ENCODE data around the gene GABBR1.

GRCh38 chr6:29602564-29603361 lies 30.2 kb downstream of the GABBR1 start:
- TF ChIP-seq USF2 (IDR thresholded peaks at IDR 0.05; ENCODE audit: borderline replicate concordance, low read depth, low read length) = no peak
- no peak for TF ChIP-seq IRF3 (IDR thresholded peaks at IDR 0.05; ENCODE audit: low read depth, low read length)
- TF ChIP-seq CTCF (IDR thresholded peaks at IDR 0.05) = peak; percentile 43; the same call in 1 of the 2 replicates
- TF ChIP-seq RFX5 (IDR thresholded peaks at IDR 0.05; ENCODE audit: low read length) = no peak
- TF ChIP-seq SMC3 (IDR thresholded peaks at IDR 0.05; ENCODE audit: low read depth, low read length) = no peak
- no peak for TF ChIP-seq USF1 (IDR thresholded peaks at IDR 0.05; ENCODE audit: borderline replicate concordance, low read depth)
- no peak for TF ChIP-seq POLR2AphosphoS5 (IDR thresholded peaks at IDR 0.05; ENCODE audit: low read depth, low read length)
- TF ChIP-seq TCF12 (IDR thresholded peaks at IDR 0.05) = no peak
- TF ChIP-seq EZH2phosphoT487 (IDR thresholded peaks at IDR 0.05; ENCODE audit: borderline replicate concordance, low read depth) = no peak
- TF ChIP-seq REST (IDR thresholded peaks at IDR 0.05; ENCODE audit: low read depth, low read length) = no peak
- no peak for TF ChIP-seq SIN3A (IDR thresholded peaks at IDR 0.05; ENCODE audit: borderline replicate concordance, low read depth, low read length)
- TF ChIP-seq GABPA (IDR thresholded peaks at IDR 0.05; ENCODE audit: low read depth) = no peak
- TF ChIP-seq NRF1 (IDR thresholded peaks at IDR 0.05; ENCODE audit: low read depth, low read length) = no peak
- no peak for TF ChIP-seq FOXM1 (IDR thresholded peaks at IDR 0.05; ENCODE audit: low read depth)
